GM12875 (cell line): ENCODE measurements around the gene FMN1.
A peak's percentile ranks its signal among the peaks of the same experiment; 100 is the strongest.

ENCODE experiments used
- H3K4me3 ChIP-seq: one replicate; pipeline ENCODE4 v1.5.1; 2011; ENCODE audit warnings: low read depth, low read length, control low read depth
- TF ChIP-seq, protein P1 (sequence below): IDR thresholded peaks from 2 replicates; pipeline ENCODE4 v1.5.1; 2011; ENCODE audit warnings: low read depth, mild to moderate bottlenecking, control low read depth, inconsistent platforms, low read length, moderate library complexity, borderline replicate concordance; ENCODE audit not compliant: insufficient read depth

The FMN1 gene

DNA sequence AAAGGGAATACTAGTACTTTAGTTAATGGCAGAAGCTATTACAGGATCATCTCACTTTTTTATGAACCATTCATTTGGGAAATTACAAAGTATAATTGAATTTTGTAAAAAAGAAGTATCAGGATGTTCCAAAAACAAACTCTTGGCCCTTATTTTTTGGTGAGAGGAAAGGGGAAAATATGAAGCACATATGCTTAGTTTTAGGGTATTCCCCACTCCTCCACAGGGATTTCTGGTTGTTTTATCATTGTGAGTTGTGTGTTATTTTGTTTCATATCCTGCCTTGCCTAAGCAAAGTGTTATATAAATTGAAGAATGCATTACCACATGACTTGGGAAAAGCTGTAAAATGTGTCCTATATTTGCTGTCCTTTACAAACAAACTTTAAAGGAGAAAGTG lies 227.0 kb downstream of the FMN1 start:
- TF ChIP-seq, protein P1, sequence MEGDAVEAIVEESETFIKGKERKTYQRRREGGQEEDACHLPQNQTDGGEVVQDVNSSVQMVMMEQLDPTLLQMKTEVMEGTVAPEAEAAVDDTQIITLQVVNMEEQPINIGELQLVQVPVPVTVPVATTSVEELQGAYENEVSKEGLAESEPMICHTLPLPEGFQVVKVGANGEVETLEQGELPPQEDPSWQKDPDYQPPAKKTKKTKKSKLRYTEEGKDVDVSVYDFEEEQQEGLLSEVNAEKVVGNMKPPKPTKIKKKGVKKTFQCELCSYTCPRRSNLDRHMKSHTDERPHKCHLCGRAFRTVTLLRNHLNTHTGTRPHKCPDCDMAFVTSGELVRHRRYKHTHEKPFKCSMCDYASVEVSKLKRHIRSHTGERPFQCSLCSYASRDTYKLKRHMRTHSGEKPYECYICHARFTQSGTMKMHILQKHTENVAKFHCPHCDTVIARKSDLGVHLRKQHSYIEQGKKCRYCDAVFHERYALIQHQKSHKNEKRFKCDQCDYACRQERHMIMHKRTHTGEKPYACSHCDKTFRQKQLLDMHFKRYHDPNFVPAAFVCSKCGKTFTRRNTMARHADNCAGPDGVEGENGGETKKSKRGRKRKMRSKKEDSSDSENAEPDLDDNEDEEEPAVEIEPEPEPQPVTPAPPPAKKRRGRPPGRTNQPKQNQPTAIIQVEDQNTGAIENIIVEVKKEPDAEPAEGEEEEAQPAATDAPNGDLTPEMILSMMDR, result no peak
- H3K4me3 ChIP-seq, result no peak overlapping the region

DNA sequence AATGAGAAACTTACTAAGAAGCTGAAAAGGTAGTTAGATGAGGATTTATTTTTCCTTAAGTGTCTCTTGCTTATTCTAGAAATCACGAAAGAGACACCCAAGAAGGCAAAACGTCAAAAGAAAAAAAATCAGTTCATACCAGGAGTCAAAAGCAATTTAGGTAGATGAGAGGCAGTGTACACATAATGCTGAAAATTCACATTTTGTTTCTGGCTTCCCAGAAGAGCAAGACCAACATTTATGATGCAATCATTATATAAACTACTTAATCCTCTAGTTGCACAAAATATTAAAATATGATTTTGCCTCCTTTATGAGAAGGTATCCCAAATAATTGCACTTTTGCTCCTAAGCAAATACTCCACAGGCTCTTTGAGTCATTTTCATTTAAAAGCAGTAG lies 228.0 kb downstream of the FMN1 start:
- no peak overlapping the region for H3K4me3 ChIP-seq
- TF ChIP-seq, protein P1, result no peak

DNA sequence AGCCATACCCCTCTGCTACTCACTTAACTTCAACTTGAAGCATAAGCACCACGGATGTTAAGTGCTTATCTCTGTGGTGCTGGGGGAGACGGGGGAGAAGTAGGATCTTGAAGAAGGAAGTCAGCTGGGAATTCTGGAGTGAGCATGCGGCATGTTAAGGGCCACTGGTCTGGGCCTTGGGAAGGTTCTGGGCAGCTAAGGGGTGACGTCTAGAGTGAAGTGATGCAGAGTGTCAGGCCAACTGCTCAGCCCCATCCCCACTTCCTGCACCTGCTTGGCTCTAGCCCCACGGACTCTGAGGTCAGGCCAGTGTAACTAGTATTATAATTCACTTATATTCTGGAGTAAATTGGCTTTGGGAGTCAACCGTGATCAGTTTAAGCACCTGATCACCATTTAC lies 228.6 kb downstream of the FMN1 start:
- H3K4me3 ChIP-seq, result no peak overlapping the region
- TF ChIP-seq, protein P1, result no peak

DNA sequence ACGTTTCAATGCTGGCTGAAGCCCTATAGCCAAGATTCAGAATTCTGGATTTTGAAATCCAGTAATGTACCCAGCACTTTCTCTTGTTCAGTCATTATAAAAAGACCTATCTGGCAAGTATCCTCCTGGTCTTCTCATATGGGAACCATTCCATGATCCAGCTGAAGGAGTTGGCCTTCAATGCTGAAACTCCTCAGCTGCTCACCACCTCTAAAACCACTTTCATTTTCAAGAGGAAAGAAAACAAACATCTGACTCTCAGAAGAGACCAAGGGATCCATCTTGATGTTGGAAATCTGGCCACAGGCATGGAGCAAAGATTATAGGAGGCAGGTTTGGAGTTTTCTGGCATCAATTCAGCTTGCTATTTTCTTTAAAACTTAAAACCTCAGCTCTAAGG lies 235.4 kb downstream of the FMN1 start:
- TF ChIP-seq, protein P1, result no peak

DNA sequence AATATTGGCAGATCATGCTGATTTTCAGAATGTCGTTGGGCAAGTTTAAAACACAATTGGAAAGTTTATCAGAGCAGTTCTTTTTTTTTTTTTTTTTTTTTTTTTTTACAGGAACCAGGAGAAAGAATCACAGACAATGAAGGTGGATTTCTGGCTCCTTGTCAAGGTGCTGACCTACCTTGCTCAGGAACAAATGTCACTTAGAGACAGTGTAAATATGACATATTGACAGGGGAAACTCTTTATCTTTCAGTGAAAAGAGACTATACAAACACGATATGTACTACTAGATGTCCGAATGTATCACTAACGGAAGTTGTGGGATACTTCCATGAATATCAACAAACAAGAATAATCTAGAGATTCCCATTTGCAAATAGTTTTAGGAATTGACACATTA lies 237.3 kb downstream of the FMN1 start:
- TF ChIP-seq, protein P1, result no peak
- no peak overlapping the region for H3K4me3 ChIP-seq

More for the DNA sequence above, 235.4 kb downstream of the FMN1 start:
- no peak overlapping the region for H3K4me3 ChIP-seq

DNA sequence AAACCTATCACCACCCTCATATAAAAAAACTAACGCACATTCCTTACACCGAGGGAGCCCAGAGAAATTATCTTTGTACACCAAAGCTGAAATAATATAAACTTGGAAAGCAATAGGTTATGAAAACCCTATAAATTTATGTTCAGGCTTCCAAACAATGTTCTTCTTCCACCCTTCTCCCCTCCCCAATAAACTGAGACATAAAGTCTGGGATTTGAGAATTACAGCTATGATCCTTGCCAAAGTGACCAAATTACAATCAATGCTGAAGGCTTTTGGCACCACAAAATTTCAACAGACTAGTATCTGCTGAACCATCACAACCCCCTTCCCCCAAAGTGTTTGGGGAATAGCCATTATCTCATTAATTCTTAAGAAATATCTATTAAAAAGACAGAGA lies 237.8 kb downstream of the FMN1 start:
- no peak overlapping the region for H3K4me3 ChIP-seq
- TF ChIP-seq, protein P1, result no peak

DNA sequence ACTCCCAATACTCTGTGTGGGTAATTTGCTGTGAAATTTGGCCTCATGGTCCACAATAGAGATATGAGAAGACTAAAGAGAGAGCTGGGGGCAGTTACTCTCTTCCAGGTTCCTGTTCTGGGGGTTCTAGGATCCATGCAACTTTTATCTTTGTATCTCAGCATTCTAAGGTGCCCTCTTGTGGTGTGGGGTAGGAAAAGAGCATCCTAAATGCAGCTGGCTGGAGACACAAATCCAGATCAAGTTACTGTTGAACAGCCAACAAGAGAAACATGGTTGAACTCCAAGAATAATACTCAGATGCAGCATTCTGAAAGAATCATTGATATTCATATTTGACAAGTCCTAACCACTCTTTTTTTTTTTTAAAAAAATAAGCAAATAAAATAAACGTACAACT lies 238.5 kb downstream of the FMN1 start:
- H3K4me3 ChIP-seq, result no peak overlapping the region
- TF ChIP-seq, protein P1, result peak; percentile 47; the same call in 1 of the 2 replicates
